IMR-90 (cell line): ENCODE data around the gene NOM1. TPM values are rescaled to one million over a fixed set of nuclear protein-coding genes. Genes with fewer than 3 reads are reported as not detected.

Experiments used
- ATAC-seq: fragments of 200-7000 bp; cut with Tn5 transposase; 2 replicates; pipeline ENCODE4 v1.9.1; 2020; ENCODE audit warnings: low read depth, mild to moderate bottlenecking, moderate library complexity
- BruUV-seq: library from RNA; stranded (reverse); fragments of 400-500 nt; replicated peaks from 2 replicates; lab custom pipeline; 2021; lab: Mats Ljungman, UMichigan
- CTCF ChIA-PET: fragments of 300-600 bp; formaldehyde crosslinking; extraction: SDS; loops from one replicate; lab custom pipeline; 2021; ENCODE audit warnings: antibody characterized with exemption; lab: Yijun Ruan, JAX
- POLR2A ChIA-PET: fragments of 300-600 bp; sonication (Branson Sonifier 250); formaldehyde crosslinking; loops from one replicate; lab custom pipeline; 2022; ENCODE audit warnings: antibody characterized with exemption; ENCODE audit not compliant: unreplicated experiment; lab: Charles Lee
- DNase-seq: peaks from one replicate; pipeline ENCODE4 v3.0.0; 2013
- H2AFZ ChIP-seq: replicated peaks from 2 replicates; pipeline ENCODE3; 2013; ENCODE audit warnings: low read length, mild to moderate bottlenecking; ENCODE audit not compliant: poor library complexity
- H2AK5ac ChIP-seq: 2 replicates; pipeline ENCODE4 v1.6.1; 2013; ENCODE audit warnings: low read depth, low read length, inconsistent platforms
- H2AK9ac ChIP-seq: replicated peaks from 2 replicates; pipeline ENCODE3; 2013; ENCODE audit warnings: mild to moderate bottlenecking, low read depth, low read length, moderate library complexity; ENCODE audit not compliant: poor library complexity
- H2BK120ac ChIP-seq: 2 replicates; pipeline ENCODE4 v1.6.1; 2013; ENCODE audit warnings: low read depth, low read length, inconsistent platforms
- H2BK15ac ChIP-seq: 3 replicates; pipeline ENCODE4 v1.6.1; 2013; ENCODE audit warnings: low read depth, low read length, inconsistent platforms
- H2BK20ac ChIP-seq: 2 replicates; pipeline ENCODE4 v1.6.1; 2013; ENCODE audit warnings: low read depth, mild to moderate bottlenecking, inconsistent platforms, low read length, moderate library complexity
- H2BK5ac ChIP-seq: 2 replicates; pipeline ENCODE4 v1.6.1; 2013; ENCODE audit warnings: mild to moderate bottlenecking, low read depth, low read length, inconsistent platforms; ENCODE audit not compliant: poor library complexity, severe bottlenecking
- H3K14ac ChIP-seq: replicated peaks from 2 replicates; pipeline ENCODE4 v1.6.1; 2013; ENCODE audit warnings: low read depth, low read length, inconsistent platforms
- H3K18ac ChIP-seq: 2 replicates; pipeline ENCODE4 v1.6.1; 2013; ENCODE audit warnings: low read depth, low read length, control low read depth
- H3K23ac ChIP-seq: 2 replicates; pipeline ENCODE4 v1.6.1; 2013; ENCODE audit warnings: low read depth, low read length, inconsistent platforms
- H3K27ac ChIP-seq: 2 replicates; pipeline ENCODE4 v1.5.1; 2013; ENCODE audit warnings: mild to moderate bottlenecking, control low read depth, low read length; ENCODE audit not compliant: insufficient read depth
- H3K27me3 ChIP-seq: 2 replicates; pipeline ENCODE4 v1.6.1; 2013; ENCODE audit warnings: low read length; ENCODE audit not compliant: control insufficient read depth, insufficient read depth
- H3K36me3 ChIP-seq: 2 replicates; pipeline ENCODE4 v1.6.1; 2013; ENCODE audit warnings: low read length, mixed read lengths; ENCODE audit not compliant: control insufficient read depth, insufficient read depth
- H3K4ac ChIP-seq: 2 replicates; pipeline ENCODE4 v1.6.1; 2013; ENCODE audit warnings: low read depth, low read length, inconsistent platforms
- H3K4me1 ChIP-seq: 2 replicates; pipeline ENCODE4 v1.6.1; 2013; ENCODE audit warnings: low read length, mixed read lengths; ENCODE audit not compliant: control insufficient read depth, insufficient read depth
- H3K4me2 ChIP-seq: 2 replicates; pipeline ENCODE4 v1.6.1; 2013; ENCODE audit warnings: low read depth, mild to moderate bottlenecking, control low read depth, low read length, moderate library complexity
- H3K4me3 ChIP-seq: 2 replicates; pipeline ENCODE4 v1.5.1; 2013; ENCODE audit warnings: low read depth, mild to moderate bottlenecking, control low read depth, low read length, moderate library complexity; ENCODE audit not compliant: insufficient read depth
- H3K56ac ChIP-seq: 2 replicates; pipeline ENCODE4 v1.6.1; 2013; ENCODE audit warnings: low read length, inconsistent platforms; ENCODE audit not compliant: insufficient read depth; ENCODE audit errors: extremely low read depth
- H3K79me1 ChIP-seq, 2 experiments: 2 replicates each; pipeline ENCODE4 v1.6.1; 2013; ENCODE audit warnings: low read length in 2 of 2, inconsistent platforms in 1 of 2, low read depth in 1 of 2
- H3K9ac ChIP-seq: 2 replicates; pipeline ENCODE4 v1.6.1; 2013; ENCODE audit warnings: low read depth, low read length, control low read depth
- H3K9me1 ChIP-seq: 2 replicates; pipeline ENCODE4 v1.6.1; 2013; ENCODE audit warnings: low read length, inconsistent platforms; ENCODE audit not compliant: insufficient read depth
- H3K9me3 ChIP-seq: 2 replicates; pipeline ENCODE4 v1.6.1; 2013; ENCODE audit warnings: low read length; ENCODE audit not compliant: control insufficient read depth, insufficient read depth
- H4K20me1 ChIP-seq: 2 replicates; pipeline ENCODE4 v1.6.1; 2013; ENCODE audit warnings: low read length, inconsistent platforms; ENCODE audit not compliant: insufficient read depth
- H4K5ac ChIP-seq: 2 replicates; pipeline ENCODE4 v1.6.1; 2013; ENCODE audit warnings: mild to moderate bottlenecking, low read depth, low read length, control low read depth
- H4K8ac ChIP-seq, 2 experiments: 2 replicates each; pipeline ENCODE4 v1.6.1; 2013; ENCODE audit warnings: low read depth in 2 of 2, low read length in 2 of 2, control low read depth in 1 of 2, inconsistent platforms in 1 of 2
- H4K91ac ChIP-seq: 2 replicates; pipeline ENCODE4 v1.6.1; 2013; ENCODE audit warnings: low read depth, low read length, inconsistent platforms; ENCODE audit not compliant: insufficient read depth
- BHLHE40 ChIP-seq: fragments of 150-350 bp; IDR thresholded peaks from 2 replicates; pipeline ENCODE4 v1.6.1; 2016; ENCODE audit warnings: mild to moderate bottlenecking, low read depth, low read length
- CEBPB ChIP-seq: IDR thresholded peaks from 2 replicates; pipeline ENCODE4 v1.6.1; 2012; ENCODE audit warnings: low read depth, low read length, improper control_type of control experiment
- CHD1 ChIP-seq: IDR thresholded peaks from 2 replicates; pipeline ENCODE4 v1.6.1; 2012; ENCODE audit warnings: low read depth, low read length, improper control_type of control experiment
- FOS ChIP-seq: fragments of 150-350 bp; IDR thresholded peaks from 2 replicates; pipeline ENCODE4 v1.6.1; 2016; ENCODE audit warnings: low read depth, low read length
- MAFK ChIP-seq: IDR thresholded peaks from 2 replicates; pipeline ENCODE4 v1.6.1; 2012; ENCODE audit warnings: low read depth, low read length, improper control_type of control experiment
- MAZ ChIP-seq: IDR thresholded peaks from 2 replicates; pipeline ENCODE4 v1.6.1; 2012; ENCODE audit warnings: low read depth, mild to moderate bottlenecking, low read length, improper control_type of control experiment, moderate library complexity, borderline replicate concordance
- MXI1 ChIP-seq: IDR thresholded peaks from 2 replicates; pipeline ENCODE4 v1.6.1; 2012; ENCODE audit warnings: low read depth, mild to moderate bottlenecking, low read length, moderate library complexity, borderline replicate concordance
- NFE2L2 ChIP-seq: fragments of 150-350 bp; IDR thresholded peaks from 2 replicates; pipeline ENCODE4 v1.6.1; 2016; ENCODE audit warnings: low read depth, mild to moderate bottlenecking, low read length
- POLR2A ChIP-seq: IDR thresholded peaks from 2 replicates; pipeline ENCODE4 v1.6.1; 2012; ENCODE audit warnings: mild to moderate bottlenecking, low read depth, low read length
- RAD21 ChIP-seq: IDR thresholded peaks from 2 replicates; pipeline ENCODE4 v1.6.1; 2012; ENCODE audit warnings: low read length, improper control_type of control experiment
- RCOR1 ChIP-seq: IDR thresholded peaks from 2 replicates; pipeline ENCODE4 v1.6.1; 2012; ENCODE audit warnings: mild to moderate bottlenecking, low read length, improper control_type of control experiment; ENCODE audit not compliant: insufficient replicate concordance
- RFX5 ChIP-seq: IDR thresholded peaks from 2 replicates; pipeline ENCODE4 v1.8.0; 2012; ENCODE audit warnings: low read depth, mild to moderate bottlenecking, low read length, moderate library complexity
- SMC3 ChIP-seq: fragments of 150-350 bp; IDR thresholded peaks from 2 replicates; pipeline ENCODE4 v1.6.1; 2016; ENCODE audit warnings: low read depth, mild to moderate bottlenecking, antibody characterized with exemption, low read length, moderate library complexity
- WGBS, 2 experiments: methylation state at CpG; one replicate each; pipeline versions ENCODE4 v1.1.5 to v1.1.7; 2013; ENCODE audit warnings: missing lambda C conversion rate in 2 of 2; ENCODE audit not compliant: insufficient read length in 1 of 2; ENCODE audit errors: extremely low coverage in 2 of 2; 5-methylcytosine and 5-hydroxymethylcytosine counted together
- dilution Hi-C: fragments of 300-500 bp; cut with HindIII; formaldehyde crosslinking; loops from one replicate; pipeline ENCODE4 v1.14.3; 2018; ENCODE audit warnings: low sequenced_read_pairs; ENCODE audit not compliant: unreplicated experiment
- in situ Hi-C: fragments of 300-500 bp; cut with MboI; formaldehyde crosslinking; loops from 3 replicates; pipeline ENCODE4 v1.14.3; 2019; ENCODE audit warnings: low sequenced_read_pairs, inconsistent platforms, mixed read lengths
- intact Hi-C: fragments of 100-400 bp; cut with micrococcal nuclease; formaldehyde crosslinking; loops from 2 replicates; pipeline ENCODE4 v1.10.0; 2022
- polyA plus RNA-seq, 3 experiments: library from polyadenylated mRNA; depleted of rRNA; stranded (reverse); fragments of >200 nt; gene quantifications; 2 replicates each; pipeline ENCODE4 v1.2.3, GENCODE V29; 2012; ENCODE audit warnings: low replicate concordance in 1 of 3
- total RNA-seq: library from RNA; depleted of rRNA; stranded (reverse); fragments of >200 nt; gene quantifications from 2 replicates; pipeline ENCODE4 v1.2.3, GENCODE V29; 2012
- TF ChIP-seq, protein P1 (sequence below): fragments of 150-350 bp; IDR thresholded peaks from 2 replicates; pipeline ENCODE4 v1.6.1; 2016; ENCODE audit warnings: low read depth, mild to moderate bottlenecking, low read length, moderate library complexity, borderline replicate concordance
- TF ChIP-seq, protein P2 (sequence below): conservative IDR thresholded peaks from 2 replicates; pipeline ENCODE4 v1.5.1; 2012; ENCODE audit warnings: mild to moderate bottlenecking, low read depth, low read length, improper control_type of control experiment
- TF ChIP-seq, protein P3 (sequence below): fragments of 150-350 bp; IDR thresholded peaks from 2 replicates; pipeline ENCODE4 v1.6.1; 2017; ENCODE audit warnings: mild to moderate bottlenecking, antibody characterized with exemption, low read length, low read depth

Gene NOM1
- total and polyA plus RNA-seq, 2 of the 4 experiments (the other 2 are of a cell fraction) = 15.3 to 15.4 TPM

DNA sequence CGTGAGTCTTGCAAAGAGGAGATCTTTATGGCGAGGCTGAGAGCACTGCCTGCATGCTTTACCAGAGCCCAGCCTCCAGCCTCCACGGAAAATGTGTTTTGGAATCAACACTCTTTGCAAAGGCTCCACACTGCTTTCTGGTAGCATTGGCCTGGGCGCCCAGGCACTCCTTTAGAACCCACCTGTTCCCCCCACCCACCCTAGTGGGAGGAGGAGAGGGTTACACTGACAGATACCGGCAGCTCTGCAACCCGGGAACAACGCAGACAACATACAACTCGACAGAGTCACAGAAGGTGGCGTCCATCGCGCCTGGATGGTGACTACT is 66.5 kb downstream of the NOM1 start:
- Histone ChIP-seq H3K4ac (no peak overlapping the region), H4K5ac (no peak overlapping the region), H2AFZ (no peak overlapping the region), H2AK9ac (no peak overlapping the region), H3K9me3 (peaks cover 7% of the 10 kb centered on the region; the same call in 1 of the 2 replicates), H4K20me1 (no peaks in the 10 kb centered on the region; the same call in 1 of the 2 replicates), H2BK20ac (no peak overlapping the region), H3K9ac (no peak overlapping the region), H4K8ac (no peak overlapping the region), H3K23ac (no peak overlapping the region), H3K9me1 (no peaks in the 10 kb centered on the region), H3K56ac (no peak overlapping the region), H3K36me3 (no peaks in the 10 kb centered on the region), H3K18ac (no peak overlapping the region), H2BK120ac (no peak overlapping the region), H3K27me3 (peaks cover 98% of the 10 kb centered on the region), H3K79me1 (no peaks in the 10 kb centered on the region), H3K4me2 (no peak overlapping the region), H2BK5ac (no peak overlapping the region), H3K14ac (no peak overlapping the region), H3K4me3 (no peak overlapping the region), H3K4me1 (no peaks in the 10 kb centered on the region), H2BK15ac (no peak overlapping the region), H3K27ac (no peak overlapping the region), H4K91ac (no peak overlapping the region), H2AK5ac (no peak overlapping the region)
- POLR2A ChIA-PET = no interaction called here
- CTCF ChIA-PET = no interaction called here
- in situ Hi-C loops = no loop called here
- intact Hi-C loops = no loop called here
- no peak for ATAC-seq
- WGBS, 2 experiments = no CpG with 5 or more reads among the region's 11 CpGs
- no peak for DNase-seq
- BruUV-seq = no TSS peak
- TF ChIP-seq RFX5 = no peak
- no peak for TF ChIP-seq CEBPB
- TF ChIP-seq MAZ = no peak
- TF ChIP-seq BHLHE40 = no peak
- TF ChIP-seq NFE2L2 = no peak
- no peak for TF ChIP-seq RAD21
- no peak for TF ChIP-seq MXI1
- no peak for TF ChIP-seq RCOR1
- no peak for TF ChIP-seq POLR2A
- no peak for TF ChIP-seq FOS
- TF ChIP-seq, protein P1, sequence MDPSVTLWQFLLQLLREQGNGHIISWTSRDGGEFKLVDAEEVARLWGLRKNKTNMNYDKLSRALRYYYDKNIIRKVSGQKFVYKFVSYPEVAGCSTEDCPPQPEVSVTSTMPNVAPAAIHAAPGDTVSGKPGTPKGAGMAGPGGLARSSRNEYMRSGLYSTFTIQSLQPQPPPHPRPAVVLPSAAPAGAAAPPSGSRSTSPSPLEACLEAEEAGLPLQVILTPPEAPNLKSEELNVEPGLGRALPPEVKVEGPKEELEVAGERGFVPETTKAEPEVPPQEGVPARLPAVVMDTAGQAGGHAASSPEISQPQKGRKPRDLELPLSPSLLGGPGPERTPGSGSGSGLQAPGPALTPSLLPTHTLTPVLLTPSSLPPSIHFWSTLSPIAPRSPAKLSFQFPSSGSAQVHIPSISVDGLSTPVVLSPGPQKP = no peak
- no peak for TF ChIP-seq MAFK
- TF ChIP-seq SMC3 = no peak
- TF ChIP-seq CHD1 = no peak
- TF ChIP-seq, protein P2, sequence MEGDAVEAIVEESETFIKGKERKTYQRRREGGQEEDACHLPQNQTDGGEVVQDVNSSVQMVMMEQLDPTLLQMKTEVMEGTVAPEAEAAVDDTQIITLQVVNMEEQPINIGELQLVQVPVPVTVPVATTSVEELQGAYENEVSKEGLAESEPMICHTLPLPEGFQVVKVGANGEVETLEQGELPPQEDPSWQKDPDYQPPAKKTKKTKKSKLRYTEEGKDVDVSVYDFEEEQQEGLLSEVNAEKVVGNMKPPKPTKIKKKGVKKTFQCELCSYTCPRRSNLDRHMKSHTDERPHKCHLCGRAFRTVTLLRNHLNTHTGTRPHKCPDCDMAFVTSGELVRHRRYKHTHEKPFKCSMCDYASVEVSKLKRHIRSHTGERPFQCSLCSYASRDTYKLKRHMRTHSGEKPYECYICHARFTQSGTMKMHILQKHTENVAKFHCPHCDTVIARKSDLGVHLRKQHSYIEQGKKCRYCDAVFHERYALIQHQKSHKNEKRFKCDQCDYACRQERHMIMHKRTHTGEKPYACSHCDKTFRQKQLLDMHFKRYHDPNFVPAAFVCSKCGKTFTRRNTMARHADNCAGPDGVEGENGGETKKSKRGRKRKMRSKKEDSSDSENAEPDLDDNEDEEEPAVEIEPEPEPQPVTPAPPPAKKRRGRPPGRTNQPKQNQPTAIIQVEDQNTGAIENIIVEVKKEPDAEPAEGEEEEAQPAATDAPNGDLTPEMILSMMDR = no peak
- TF ChIP-seq, protein P3, sequence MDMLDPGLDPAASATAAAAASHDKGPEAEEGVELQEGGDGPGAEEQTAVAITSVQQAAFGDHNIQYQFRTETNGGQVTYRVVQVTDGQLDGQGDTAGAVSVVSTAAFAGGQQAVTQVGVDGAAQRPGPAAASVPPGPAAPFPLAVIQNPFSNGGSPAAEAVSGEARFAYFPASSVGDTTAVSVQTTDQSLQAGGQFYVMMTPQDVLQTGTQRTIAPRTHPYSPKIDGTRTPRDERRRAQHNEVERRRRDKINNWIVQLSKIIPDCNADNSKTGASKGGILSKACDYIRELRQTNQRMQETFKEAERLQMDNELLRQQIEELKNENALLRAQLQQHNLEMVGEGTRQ = no peak
- dilution Hi-C loops = no loop called here
